Activated CD4-positive, alpha-beta T cell treated with anti-CD3 and anti-CD28 coated beads, Interleukin-10, Interleukin-2, amounts not matched to agents 100 ng/mL and 50 ng/mL, durations not matched to agents 16 hours and 8 hours (primary cell): Measurements from ENCODE around the gene MRPL21.
A peak's percentile ranks its signal among the peaks of the same experiment; 100 is the strongest.

Experiments used
- DNase-seq: peaks from one replicate; pipeline ENCODE4 v3.0.0-alpha.2; 2020

Gene MRPL21

DNA sequence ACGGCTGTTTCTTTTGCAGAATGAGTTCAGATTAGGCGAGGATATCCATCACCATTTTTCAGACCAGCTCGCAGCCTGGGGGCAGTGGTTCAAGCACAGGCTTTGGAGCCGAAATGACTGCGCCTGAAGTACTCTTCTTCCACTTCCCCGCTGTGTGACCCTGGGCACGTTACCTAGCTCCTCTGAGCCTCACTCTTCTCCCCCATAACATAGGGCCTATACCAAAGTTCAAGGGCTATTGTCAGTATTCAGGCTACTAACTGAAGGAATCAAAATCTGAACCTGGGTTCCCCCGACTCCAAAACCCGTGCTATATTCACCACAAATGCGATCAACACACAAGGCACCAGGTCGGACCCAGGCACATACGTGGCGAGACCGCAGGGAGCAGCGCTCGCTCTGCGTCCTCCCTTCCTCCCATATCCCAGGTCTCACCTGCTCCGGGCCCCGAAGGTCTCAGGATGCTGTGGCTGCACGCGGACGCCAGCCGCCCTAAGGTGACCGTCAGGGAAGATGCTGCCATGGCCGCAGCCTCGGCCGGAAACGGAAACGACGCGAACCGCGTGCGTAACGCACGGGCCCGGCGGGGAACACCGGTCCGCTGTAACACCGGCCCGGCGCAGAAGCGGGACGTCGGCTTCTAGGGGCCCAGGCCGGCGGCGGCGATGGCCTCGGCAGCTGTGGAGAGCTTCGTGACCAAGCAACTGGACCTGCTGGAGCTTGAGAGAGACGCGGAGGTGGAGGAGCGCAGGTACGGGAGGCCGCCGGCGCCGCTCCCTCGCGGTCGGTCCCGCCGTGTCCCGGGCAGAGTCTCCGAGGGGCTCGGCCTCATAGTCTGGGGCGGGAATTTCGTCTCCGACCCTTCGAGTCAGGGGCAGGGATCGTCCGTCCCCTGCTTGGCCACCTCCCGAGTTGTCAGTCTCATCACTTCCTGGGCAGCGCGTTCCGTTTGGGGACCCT is at the start of gene MRPL21, which contains the start of gene IGHMBP2:
Gene MRPL21, minus strand, starts transcription at position 545 of the 960 bp plus-strand sequence. Its CDS starts 22 bp downstream, at position 523.
Gene IGHMBP2, plus strand, starts transcription at position 604 of the 960 bp plus-strand sequence. Its CDS starts 62 bp downstream, at position 666.
- peak; percentile 91 for DNase-seq

DNA sequence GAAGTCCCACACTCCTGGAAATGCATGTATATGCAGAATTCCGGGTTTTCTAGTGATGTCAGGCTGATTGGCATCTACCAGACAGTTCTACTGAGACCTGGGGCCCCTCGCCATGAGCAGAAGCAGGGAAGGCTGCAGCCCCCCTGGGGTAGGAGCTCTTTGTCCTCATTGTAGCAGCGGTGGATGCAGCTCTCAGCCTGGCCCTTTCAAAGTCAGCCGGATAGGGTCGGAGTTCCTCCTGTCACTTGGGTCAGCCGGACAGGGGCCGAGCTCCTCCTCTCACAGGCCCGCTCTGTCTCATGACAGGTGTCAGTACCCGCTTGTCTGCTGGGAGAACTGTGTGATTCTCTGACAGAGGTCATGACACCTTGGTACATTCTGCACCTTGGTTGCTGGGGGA is 47.1 kb upstream of the MRPL21 start:
- DNase-seq, result no peak

DNA sequence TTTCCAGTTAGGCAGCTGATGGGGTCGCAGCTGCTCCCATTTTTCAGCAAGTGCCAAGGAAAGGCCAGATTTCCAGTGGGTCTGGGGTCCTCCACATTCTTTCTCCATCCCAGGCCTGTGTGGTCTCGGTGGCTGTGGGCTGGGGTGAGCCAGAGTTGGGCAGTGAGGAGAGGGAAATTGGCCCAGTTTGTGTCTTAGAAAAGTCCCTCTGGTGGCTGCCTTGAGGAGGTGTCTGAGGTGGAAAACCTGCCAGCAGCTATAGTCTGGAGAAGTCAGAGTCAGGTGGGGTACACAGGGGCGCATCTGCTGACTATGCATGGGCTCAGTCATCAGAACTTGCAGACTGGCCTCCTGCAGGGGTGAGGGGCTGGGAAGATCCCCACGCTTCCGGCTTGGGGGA is 46.6 kb upstream of the MRPL21 start:
- peak; percentile 4 for DNase-seq

DNA sequence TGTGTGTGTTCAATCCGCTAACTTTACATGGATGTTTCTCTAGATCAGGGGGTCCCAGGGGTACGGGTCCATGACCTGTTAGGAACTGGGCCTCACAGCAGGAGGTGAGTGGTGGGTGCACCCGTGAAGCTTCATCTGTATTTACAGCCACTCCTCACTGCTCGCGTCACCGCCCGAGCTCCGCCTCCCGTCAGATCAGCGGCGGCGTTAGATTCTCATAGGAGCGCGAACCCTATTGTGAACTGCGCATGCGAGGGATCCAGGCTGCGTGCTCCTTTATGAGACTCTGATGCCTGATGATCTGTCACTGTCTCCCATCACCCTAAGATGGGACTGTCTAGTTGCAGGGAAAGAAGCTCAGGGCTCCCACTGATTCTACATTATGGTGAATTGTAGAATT is 45.3 kb upstream of the MRPL21 start:
- DNase-seq, result no peak

DNA sequence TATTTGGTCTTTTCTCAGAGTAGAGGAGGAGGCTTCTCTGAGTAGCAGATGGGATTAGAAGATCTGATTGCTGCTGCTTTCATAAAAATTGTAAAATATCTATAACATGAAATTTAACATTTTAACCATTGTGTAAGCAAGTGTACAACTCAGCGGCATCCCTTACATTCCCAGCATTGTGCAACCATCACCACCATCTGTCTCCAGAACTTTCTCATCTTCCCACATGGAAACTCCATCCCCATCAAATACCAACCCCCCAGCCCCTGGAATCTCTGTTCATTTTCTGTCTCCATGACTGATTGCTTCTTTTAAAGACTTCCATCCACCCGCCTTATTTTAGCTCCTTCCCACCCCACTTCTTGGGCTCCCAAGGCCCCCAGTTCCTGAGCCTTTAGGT is 44.9 kb upstream of the MRPL21 start:
- no peak for DNase-seq

DNA sequence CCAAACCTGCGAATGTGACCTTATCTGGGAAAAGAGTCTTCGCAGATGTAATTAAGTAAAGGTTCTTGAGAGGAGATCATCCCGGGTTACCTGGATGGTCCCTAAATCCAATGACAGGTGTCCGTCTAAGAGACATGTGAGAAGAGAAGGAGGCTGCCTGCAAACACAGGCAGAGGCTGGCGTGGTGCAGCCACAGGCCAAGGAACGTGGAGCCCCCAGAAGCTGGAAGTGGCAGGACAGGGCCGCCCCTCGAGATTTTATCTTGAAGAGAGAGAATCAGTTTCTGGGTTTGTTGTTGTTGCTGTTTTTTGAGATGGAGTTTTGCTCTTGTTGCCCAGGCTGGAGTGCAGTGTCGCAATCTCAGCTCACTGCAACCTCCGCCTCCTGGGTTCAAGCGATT is 43.5 kb upstream of the MRPL21 start:
- no peak for DNase-seq

DNA sequence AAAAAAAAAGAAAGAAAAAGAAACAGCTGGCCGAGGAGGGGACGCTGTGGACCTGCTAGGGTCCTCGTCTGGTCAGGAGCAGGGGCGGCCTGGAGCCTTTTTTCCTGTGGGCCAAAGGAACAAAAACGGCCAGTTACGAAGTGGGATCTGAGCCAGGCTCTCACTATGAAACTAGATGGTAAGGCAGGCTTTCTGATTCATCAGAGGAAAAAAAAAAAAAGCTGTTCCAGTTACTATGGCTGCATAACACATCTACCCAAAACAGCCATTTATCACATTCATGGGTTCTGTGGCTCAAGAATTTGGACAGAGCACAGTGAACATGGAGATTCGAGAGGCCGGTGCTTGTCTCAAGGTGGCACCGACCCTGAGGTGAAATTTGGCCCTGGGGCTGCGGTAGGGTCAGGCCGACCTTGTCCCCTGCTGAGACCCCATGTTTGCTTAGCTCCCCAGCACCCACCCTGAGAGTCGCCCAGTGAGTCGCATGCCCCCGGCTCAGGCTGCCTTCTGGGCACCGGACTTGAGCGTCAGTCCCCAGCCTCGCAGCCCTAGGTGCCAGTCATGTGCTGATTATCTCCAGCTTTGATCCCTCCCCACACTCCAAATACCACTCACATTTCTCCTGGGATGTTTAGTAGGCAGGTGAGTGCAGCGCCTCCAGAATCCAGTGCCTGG is 42.9 kb upstream of the MRPL21 start:
- DNase-seq, result no peak

DNA sequence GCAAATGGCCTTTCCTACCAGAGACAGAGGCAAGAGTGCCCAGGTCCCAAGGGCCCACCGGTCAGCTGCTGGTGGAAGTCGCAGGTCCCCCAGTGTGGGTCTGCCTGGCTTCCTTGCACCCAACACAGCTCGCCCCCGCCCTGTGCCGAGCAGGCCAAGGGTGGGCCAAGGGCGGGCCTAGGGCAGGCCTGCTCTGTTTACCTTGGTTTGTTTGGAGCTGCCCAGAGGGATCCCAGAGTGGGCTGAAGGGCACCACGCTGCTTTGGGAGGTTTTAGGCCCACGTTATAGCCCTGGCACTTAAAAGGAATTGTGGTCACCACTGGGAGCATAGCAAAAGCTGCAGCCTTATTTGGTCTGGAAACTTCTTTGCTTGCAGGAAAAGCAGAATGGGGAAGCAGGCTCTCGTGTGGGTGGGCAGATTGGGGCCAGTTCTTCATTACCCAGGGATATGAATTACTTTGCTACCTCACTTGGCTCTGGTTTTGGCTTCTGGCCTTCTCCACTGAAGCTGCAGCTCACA is 39.2 kb upstream of the MRPL21 start:
- no peak for DNase-seq

DNA sequence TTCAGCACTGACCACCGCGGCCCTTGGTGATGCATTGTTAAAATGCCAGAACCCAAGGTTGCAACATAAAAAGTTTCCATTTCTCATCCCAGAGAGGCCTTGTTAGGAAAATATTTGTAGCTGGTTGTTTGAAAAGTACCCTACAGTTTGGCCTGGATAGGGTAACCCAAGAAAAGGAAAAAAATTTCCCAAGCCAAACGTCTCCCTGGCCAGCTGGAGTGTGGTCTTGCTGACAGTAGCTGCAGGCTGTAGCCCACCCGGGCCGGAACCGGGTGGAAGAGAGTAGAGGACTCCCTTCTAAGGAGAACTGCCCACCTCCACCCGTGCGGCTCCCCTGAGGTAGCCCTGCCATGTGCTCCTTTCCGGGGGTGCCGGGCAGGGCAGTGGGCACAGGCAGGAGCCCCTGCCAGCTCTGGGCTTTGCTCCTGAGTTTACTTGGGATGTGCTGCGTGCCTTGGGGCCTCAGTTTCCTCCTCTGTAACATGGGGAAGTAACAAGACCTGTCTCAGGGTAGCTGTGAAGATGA is 38.5 kb upstream of the MRPL21 start:
- no peak for DNase-seq

DNA sequence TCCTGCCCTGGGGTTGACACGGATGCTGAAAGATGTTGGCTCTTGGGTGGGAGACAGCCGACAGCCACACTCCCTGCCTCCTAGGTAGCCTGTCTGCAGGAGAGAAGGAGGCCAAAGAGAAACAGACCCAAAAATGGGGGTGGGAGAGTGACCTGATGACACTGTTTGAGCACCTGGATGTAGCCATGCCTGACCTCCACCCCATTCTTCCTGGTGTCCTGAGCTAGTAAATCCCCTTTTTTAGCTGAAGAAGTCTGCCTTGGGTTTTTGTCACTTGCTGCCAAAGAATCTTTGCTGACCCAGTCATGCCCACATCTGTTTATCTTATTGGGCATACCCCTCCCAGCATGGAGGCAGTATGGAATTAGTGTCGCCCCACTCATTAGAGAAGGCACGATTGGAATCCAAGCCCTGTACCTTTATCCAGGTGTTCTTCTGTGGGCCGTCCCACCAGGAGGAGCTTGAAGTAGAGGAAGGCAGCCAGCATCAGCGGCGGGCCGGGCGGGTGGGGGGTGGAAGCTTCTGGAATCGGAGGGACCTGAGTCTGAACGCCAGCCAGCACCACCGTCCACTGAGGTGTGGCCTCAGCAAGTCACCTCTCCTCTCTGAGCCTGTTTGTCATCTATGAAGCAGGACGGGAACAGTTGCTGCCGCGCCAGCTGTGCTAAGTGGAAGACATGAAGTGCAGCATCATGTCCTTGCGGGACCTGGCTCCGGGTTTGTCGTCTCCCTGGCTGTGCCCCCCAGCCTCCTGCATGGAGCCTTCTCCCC is 37.9 kb upstream of the MRPL21 start:
- no peak for DNase-seq

DNA sequence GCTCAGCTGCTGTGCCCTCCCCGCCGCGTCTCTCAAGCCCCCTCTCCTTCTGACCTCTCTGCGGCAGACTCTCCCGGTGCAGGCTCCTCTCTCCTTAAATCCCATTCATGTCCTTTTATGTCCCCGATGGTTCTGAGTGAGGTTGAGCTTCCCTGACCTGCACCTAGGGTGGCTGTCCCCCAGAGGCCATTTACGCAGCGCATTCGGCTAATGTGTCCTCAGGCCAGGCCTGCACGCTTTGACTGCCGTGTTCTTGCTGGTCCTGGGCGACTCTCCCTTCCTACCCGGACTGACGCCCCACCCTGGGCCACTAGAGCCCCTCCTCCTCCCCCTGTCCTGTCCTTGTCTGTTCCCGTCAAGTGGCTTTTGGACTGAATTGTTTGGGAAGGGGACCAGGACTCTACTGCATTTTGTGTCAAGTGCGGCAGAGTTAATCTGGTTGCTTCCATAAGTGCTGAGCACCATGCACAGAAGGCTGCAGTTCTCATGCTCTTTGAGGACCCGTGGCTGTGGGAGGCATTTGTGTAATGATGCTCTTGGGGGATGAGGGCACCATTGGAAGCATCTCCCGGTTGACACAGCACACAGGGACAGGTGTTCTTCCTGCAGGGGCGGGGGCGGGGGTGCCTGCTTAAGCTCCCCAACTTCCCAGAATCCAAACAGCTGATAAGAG is 37.2 kb upstream of the MRPL21 start:
- no peak for DNase-seq

DNA sequence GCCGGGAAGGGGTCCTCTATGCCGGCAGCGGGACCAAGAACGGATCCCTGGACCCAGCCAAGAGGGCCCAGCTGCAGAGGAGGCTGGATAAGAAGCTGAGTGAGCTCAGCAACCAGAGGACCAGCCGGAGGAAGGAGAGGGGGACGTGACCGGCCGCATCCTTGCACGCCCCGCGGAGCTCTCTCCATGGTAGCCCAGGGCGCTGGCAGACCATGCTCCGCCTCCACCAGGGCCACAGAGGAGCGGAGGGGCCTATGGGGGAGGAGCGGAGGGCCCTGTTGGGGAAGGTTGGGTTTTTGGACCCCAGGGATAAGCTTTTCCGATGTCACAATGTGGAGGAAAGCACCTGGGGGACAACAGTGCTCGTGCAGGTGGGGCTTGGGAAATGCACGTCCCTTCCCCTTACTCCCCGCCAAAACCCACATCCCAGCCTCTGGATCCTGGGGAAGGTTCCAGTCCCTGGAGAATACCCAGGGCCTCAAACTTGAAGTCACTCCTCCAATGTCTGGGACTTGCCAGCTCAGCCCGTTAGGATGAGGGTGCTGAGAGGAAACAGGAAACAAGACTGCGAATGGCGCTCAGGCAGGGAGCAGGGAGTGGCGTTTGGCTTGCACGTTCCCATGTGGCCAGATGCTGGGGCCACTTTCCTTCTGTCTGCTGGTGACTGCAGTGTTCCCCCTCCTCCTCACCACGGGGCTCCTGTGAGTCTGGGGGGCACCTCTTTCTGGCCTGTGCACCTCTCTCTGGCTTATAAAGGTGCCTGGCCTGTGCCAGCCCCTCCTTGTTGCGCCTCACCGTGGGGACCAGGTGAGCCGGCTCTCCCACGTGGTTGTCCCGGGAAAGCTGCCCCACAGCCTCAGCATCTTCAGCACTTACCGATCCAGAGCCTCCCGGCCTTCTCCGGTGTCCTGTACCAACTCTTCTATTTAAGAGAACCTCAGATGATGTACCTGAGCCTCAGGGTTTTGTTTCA is 36.2 kb upstream of the MRPL21 start:
- no peak for DNase-seq

DNA sequence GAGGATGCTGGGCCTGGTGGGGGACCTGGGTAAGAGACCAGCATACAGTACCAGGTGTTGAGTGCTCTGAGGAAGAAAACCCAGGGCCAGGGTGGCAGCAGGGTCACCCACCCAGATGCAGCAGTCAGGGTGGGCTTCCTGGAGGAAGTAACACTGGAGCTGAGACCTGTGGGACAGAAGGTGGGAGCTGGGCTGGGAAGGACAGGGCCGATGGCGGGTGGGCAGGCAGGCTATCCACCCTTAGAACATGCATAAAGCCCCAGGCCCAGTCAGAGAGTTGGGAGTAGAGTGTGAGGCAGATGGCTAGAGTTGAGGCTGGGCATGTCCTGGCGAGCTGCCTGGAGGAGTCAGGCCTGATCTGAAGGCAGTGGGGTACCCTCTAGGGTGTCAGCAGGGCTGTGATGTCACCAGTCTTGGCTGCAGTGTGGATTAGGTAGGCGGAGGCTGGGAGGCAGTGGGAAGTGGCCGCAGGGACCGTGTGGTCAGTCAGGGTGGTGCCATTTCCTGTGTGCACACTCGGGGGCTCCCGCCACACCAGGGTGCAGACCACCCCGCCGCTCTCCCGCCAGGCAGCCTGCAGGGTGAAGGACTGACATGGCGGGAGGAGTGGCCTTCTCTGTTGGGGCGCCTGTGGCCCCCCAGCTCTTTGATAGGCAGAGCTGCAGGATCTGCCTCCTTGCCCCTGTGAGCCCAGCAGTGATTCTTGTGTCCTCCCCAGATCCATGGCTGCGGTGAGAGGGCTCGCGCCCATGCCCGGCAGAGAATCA is 35.4 kb upstream of the MRPL21 start:
- no peak for DNase-seq

DNA sequence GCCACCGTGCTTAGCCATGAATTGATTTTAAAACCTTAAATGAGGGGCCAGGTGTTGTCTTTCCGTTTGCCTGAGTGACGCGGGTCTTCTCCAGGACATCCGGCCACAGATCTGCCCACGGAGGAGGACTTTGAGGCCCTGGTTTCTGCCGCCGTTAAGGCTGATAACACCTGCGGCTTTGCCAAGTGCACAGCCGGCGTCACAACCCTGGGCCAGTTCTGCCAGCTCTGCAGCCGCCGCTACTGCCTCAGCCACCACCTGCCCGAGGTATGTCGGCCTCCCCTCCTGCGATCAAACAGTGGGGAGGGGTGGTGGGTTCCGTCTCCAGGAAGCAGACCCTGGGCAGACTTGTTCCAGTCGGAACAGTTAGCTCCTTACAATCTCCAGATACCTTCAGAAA is 34.5 kb upstream of the MRPL21 start:
- DNase-seq, result no peak

DNA sequence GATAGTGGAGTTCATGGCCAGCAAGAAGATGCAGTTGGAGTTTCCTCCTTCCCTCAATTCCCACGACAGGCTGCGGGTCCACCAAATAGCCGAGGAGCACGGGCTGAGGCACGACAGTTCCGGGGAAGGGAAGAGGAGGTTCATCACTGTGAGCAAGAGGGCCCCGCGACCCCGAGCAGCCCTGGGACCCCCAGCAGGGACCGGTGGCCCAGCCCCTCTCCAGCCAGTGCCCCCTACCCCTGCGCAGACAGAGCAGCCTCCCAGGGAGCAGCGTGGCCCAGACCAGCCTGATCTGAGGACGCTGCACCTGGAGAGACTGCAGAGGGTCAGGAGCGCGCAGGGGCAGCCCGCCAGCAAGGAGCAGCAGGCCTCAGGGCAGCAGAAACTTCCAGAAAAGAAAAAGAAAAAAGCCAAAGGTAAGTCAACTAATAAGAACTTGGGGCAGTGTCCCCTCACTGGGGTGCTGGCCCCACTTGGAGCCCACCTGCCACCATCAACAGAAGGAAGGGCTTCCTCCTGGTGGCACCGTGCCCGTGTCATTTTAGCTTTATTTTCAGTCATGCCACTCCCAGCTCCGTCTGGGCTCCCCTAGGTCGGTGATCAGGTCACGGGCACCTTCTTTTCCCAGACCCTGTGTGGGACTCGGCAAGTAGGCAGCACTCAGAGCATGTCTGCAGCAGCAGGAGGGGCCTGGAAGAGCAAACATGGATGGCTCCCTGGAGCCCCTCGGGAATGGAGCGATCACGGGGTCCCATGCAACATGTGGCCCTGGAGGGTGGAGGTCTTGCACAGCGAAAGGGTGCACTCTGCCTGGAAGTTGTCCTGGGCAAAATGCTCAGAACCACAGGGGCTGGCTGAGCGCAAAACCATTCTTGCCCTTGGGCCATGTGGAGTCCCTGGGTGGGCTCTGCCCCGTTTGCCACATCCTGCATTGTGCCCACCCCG is 33.3 kb upstream of the MRPL21 start:
- DNase-seq, result no peak

DNA sequence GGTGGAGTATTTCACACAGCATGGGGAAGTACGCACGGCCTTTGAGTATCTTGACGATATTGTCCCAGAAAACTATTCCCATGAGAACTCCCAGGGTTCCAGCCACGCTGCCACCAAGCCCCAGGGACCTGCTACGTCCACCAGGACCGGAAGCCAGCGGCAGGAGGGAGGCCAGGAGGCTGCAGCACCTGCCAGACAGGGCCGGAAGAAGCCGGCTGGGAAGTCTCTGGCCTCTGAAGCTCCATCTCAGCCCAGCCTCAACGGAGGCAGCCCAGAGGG is 32.7 kb upstream of the MRPL21 start:
- no peak for DNase-seq

DNA sequence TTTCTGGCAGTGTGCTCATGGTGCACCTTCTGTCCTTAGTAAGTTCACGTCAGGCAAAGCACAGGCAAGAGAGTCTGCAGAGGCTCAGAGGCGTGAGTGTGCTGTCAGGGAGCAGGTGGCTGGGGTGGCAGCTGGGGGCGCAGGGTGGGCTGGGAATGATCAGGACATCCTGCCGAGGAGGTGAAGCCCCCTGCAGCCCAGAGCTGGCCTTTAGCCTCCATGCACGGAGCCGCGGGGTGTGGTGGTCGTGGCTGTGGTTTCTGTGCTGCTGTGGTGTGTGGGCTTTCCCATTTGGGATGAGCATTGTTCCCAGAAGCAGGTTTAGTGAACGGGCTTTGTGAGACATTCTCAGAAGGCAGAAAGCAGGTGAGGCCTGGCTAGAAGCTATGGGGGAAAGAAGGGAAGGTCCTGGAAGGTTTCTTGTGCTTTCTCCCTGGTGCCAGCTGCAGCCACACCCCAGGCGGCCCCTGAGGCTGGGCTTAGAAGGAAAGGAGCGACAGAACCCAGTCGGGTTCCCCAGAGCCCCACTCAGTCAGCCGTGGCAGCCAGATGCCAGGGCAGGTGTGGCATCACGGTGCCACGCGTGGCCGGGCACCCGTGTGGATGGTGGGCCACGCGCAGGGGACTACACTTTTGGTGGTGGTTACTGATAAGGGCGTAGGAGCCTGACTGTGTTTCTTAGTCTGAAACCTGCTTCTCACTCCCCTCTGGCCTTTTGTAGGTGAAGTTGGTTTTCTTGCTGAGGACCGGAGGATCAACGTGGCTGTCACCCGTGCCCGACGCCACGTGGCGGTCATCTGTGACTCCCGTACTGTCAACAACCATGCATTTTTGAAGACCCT is 32.1 kb upstream of the MRPL21 start:
- no peak for DNase-seq

DNA sequence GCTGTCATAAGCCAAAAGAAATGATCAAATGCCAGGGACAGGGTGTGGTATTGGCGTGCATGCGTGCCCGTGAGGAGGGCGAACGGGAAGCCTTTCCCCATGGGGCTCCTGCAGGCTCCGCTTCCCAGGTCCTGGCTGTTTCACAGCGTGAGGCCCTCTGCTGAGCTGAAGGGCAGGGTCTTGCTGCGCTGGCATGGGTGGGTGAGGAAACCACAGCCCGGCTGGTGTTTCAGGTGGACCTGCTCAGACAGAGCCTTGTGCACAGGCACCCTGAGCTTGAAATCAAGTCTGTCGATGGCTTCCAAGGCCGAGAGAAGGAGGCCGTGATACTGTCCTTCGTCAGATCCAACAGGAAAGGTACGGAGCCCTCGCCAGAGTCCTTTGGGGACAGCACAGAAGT is 31.4 kb upstream of the MRPL21 start:
- DNase-seq, result no peak
